HT-29 (cell line): ENCODE measurements around the gene ZNF684. TPM values are rescaled to one million over a fixed set of nuclear protein-coding genes. Genes with fewer than 3 reads are reported as not detected.
A peak's percentile ranks its signal among the peaks of the same experiment; 100 is the strongest.
"Not testable (repeated sequence)": the region's sequence is repeated elsewhere in the genome, so short reads cannot be mapped to it uniquely, and the experiment has no call there.

Experiments
- DNase-seq: peaks from one replicate; pipeline ENCODE4 v3.0.0-alpha.2; 2015; ENCODE audit warnings: low spot score
- small RNA-seq: library from RNA; depleted of rRNA; stranded (forward); fragments of <200 nt; gene quantifications from one replicate; pipeline ENCODE3, GENCODE V24; 2014
- total RNA-seq: library from RNA; depleted of rRNA; stranded (reverse); fragments of >200 nt; shearing (Covaris generic); gene quantifications from 2 replicates; pipeline ENCODE4 v1.2.3, GENCODE V29; 2014; rRNA removed

Gene ZNF684
- total RNA-seq, 1 experiment from 2014 or later = 1.4 TPM

GRCh38 chr1:40567825-40568224 lies 36.4 kb downstream of the ZNF684 start:
- DNase-seq = no peak

- DNase-seq = not testable (repeated sequence)
Measured at GRCh38 chr1:40574805-40575204, 43.4 kb downstream of the ZNF684 start.

- no peak for DNase-seq
Measured at GRCh38 chr1:40575336-40575735, 43.9 kb downstream of the ZNF684 start.

- DNase-seq = no peak
Measured at GRCh38 chr1:40582116-40582515, 50.7 kb downstream of the ZNF684 start.

- DNase-seq = no peak
Measured at GRCh38 chr1:40583980-40584379, 52.5 kb downstream of the ZNF684 start.

GRCh38 chr1:40588586-40588985 lies 57.1 kb downstream of the ZNF684 start:
- DNase-seq = no peak

GRCh38 chr1:40592107-40592803 lies 60.8 kb downstream of the ZNF684 start:
- DNase-seq = peak; percentile 73

GRCh38 chr1:40593449-40594186 lies 62.2 kb downstream of the ZNF684 start:
- no peak for DNase-seq

GRCh38 chr1:40594187-40594531 lies 62.7 kb downstream of the ZNF684 start:
- no peak for DNase-seq

GRCh38 chr1:40595623-40596022 lies 64.2 kb downstream of the ZNF684 start:
- no peak for DNase-seq

Small RNA genes within 50 kb of the gene (small RNA-seq; reads per million reads assigned to genes)
- not detected for gene AL356379.1

Other genes starting within 250 kb of the ZNF684 start
- 0.25 and 0.89 TPM in 2 replicates for gene COL9A2, start 214.4 kb upstream of the ZNF684 start, total RNA-seq
- gene SMAP2, start 157.9 kb upstream of the ZNF684 start, total RNA-seq = 12.9 and 14.1 TPM in 2 replicates
- 0.57 and 1.3 TPM in 2 replicates for gene ZFP69B, start 81.2 kb upstream of the ZNF684 start, total RNA-seq
- 0.20 and 0.37 TPM in 2 replicates for gene ZFP69, start 54.3 kb upstream of the ZNF684 start, total RNA-seq
- 7.7 and 8.7 TPM in 2 replicates for gene EXO5, start 22.9 kb upstream of the ZNF684 start, total RNA-seq
- 0.05 TPM in 1 of 2 replicates, not detected in the other for gene RIMS3, start 134.0 kb downstream of the ZNF684 start, total RNA-seq
- 42.6 and 43.5 TPM in 2 replicates for gene NFYC, start 160.1 kb downstream of the ZNF684 start, total RNA-seq